ENCODE measurements around the gene CD27. TPM values are rescaled to one million over a fixed set of nuclear protein-coding genes. Genes with fewer than 3 reads are reported as not detected.
A peak's percentile ranks its signal among the peaks of the same experiment; 100 is the strongest.
"Not testable (repeated sequence)": the region's sequence is repeated elsewhere in the genome, so short reads cannot be mapped to it uniquely, and the experiment has no call there.

CD27 gene
- total and polyA plus RNA-seq, 12 donors: 0.11 to 8.9 (median 0.69) TPM; not detected in 1

GRCh38 chr12:6469609-6470374 lies 25.0 kb downstream of the CD27 start:
- no peak for DNase-seq
- no peaks in the 10 kb centered on the region for H3K27me3 ChIP-seq
- no peak for TF ChIP-seq CTCF (IDR thresholded peaks at IDR 0.05)
- TF ChIP-seq POLR2A (IDR thresholded peaks at IDR 0.05): no peak

GRCh38 chr12:6470375-6471163 lies 25.8 kb downstream of the CD27 start, which contains the start of gene VAMP1:
Gene VAMP1 (minus strand): TSS chr12:6470677. CDS start chr12:6470531, 146 bp downstream.
- intact Hi-C loops (cut with DNase I): no loop called here
- no peaks in the 10 kb centered on the region for H3K9me3 ChIP-seq (replicated peaks in 1 of 3)
- 0 to 1% (median 0%) methylated on average over 3 to 69 of the region's 69 CpGs for WGBS, 4 donors
- DNase-seq: peak; percentile 97 to 99 (median 99)
- peaks cover 19 to 27% of the 10 kb centered on the region in 2 donors for H3K4me1 ChIP-seq (replicated peaks in 1 of 2)
- peak within 1 kb of the TSS; percentile 36 to 96 (median 66) for H3K4me3 ChIP-seq
- H3K27me3 ChIP-seq: no peaks in the 10 kb centered on the region
- H3K27ac ChIP-seq: peak within 1 kb of the TSS in 4 of 5 donors; percentile 77 to 90 (median 86)
- TF ChIP-seq CTCF (IDR thresholded peaks at IDR 0.05) (peak in 3 of 6 experiments; percentile 21 to 28 (median 23)), POLR2A (IDR thresholded peaks at IDR 0.05) (peak; percentile 99 to 100)
- peaks cover 0 to 10% of the 10 kb centered on the region in 2 donors for H3K36me3 ChIP-seq (replicated peaks in 1 of 2)

More at GRCh38 chr12:6469609-6470374, 25.0 kb downstream of the CD27 start:
- 22 to 41% (median 28%) methylated on average over 8 to 16 of the region's 16 CpGs for WGBS, 4 donors
- intact Hi-C loops (cut with DNase I): loop anchor here (5.0 to 10.0 kb wide), 2 partner anchors 137 to 145 kb away; no protein-coding TSS in a partner anchor
- peak overlapping the region; percentile 36 to 96 (median 66) for H3K4me3 ChIP-seq
- H3K9me3 ChIP-seq (replicated peaks in 1 of 3): no peaks in the 10 kb centered on the region
- H3K27ac ChIP-seq: peak overlapping the region in 4 of 5 donors; percentile 77 to 90 (median 86)
- H3K4me1 ChIP-seq (replicated peaks in 1 of 2): peaks cover 19 to 27% of the 10 kb centered on the region in 2 donors
- H3K36me3 ChIP-seq (replicated peaks in 1 of 2): peaks cover 0 to 13% of the 10 kb centered on the region in 2 donors

- TF ChIP-seq POLR2A (IDR thresholded peaks at IDR 0.05) (no peak), CTCF (IDR thresholded peaks at IDR 0.05) (no peak)
- intact Hi-C loops (cut with DNase I): no loop called here
- WGBS, 4 donors: 79 to 96% (median 84%) methylated on average over 1 of the region's 1 CpG
- H3K27ac ChIP-seq: no peak overlapping the region
- H3K4me1 ChIP-seq (replicated peaks in 1 of 2): peaks cover 19 to 27% of the 10 kb centered on the region in 2 donors
- H3K36me3 ChIP-seq (replicated peaks in 1 of 2): no peaks in the 10 kb centered on the region
- H3K27me3 ChIP-seq: no peaks in the 10 kb centered on the region
- no peak overlapping the region for H3K4me3 ChIP-seq
- no peaks in the 10 kb centered on the region for H3K9me3 ChIP-seq (replicated peaks in 1 of 3)
- DNase-seq: no peak
These were observed 27.2 kb downstream of the CD27 start for GRCh38 chr12:6471989-6472360.

GRCh38 chr12:6472491-6472890 lies 27.7 kb downstream of the CD27 start:
- Histone ChIP-seq H3K36me3 (replicated peaks in 1 of 2) (no peaks in the 10 kb centered on the region), H3K4me3 (no peak overlapping the region), H3K27me3 (no peaks in the 10 kb centered on the region), H3K4me1 (replicated peaks in 1 of 2) (peaks cover 19 to 27% of the 10 kb centered on the region in 2 donors), H3K9me3 (replicated peaks in 1 of 3) (no peaks in the 10 kb centered on the region), H3K27ac (no peak overlapping the region)
- intact Hi-C loops (cut with DNase I): no loop called here
- WGBS, 4 donors: 76 to 83% (median 79%) methylated on average over 11 of the region's 11 CpGs
- TF ChIP-seq POLR2A (IDR thresholded peaks at IDR 0.05) (no peak), CTCF (IDR thresholded peaks at IDR 0.05) (no peak)
- DNase-seq: no peak

- H3K36me3 ChIP-seq (replicated peaks in 1 of 2); H3K9me3 ChIP-seq (replicated peaks in 1 of 3); DNase-seq; H3K4me1 ChIP-seq (replicated peaks in 1 of 2); H3K4me3 ChIP-seq; intact Hi-C loops (cut with DNase I); H3K27ac ChIP-seq; H3K27me3 ChIP-seq: not testable (repeated sequence)
- 86 to 91% (median 87%) methylated on average over 21 to 45 of the region's 48 CpGs for WGBS, 4 donors
These were observed 30.6 kb downstream of the CD27 start for GRCh38 chr12:6475233-6475975.

All from adrenal gland (tissue), 12 donors.